NCI-H2196 treated with DMSO at 0.1 percent for 48 hours (cell line): Measurements from ENCODE around the gene ZNF142.

Source experiments
- DNase-seq: peaks from one replicate; lab custom pipeline; 2025; ENCODE audit not compliant: unreplicated experiment; lab: John Stamatoyannopoulos, UW

ZNF142 gene

GRCh38 chr2:218659258-218659987 is at the start of gene ZNF142, which contains the start of gene BCS1L:
ZNF142 (minus strand) TSS chr2:218659623; CDS start chr2:218656429, 3,194 bp downstream.
BCS1L (plus strand) TSS chr2:218659683; CDS start chr2:218660988, 1,305 bp downstream.
- DNase-seq, result peak; percentile 86

GRCh38 chr2:218708086-218708485 is 48.7 kb upstream of the ZNF142 start:
- no peak for DNase-seq

GRCh38 chr2:218703341-218703740 is 43.9 kb upstream of the ZNF142 start:
- DNase-seq, result no peak

GRCh38 chr2:218701806-218702205 is 42.4 kb upstream of the ZNF142 start:
- no peak for DNase-seq

GRCh38 chr2:218698885-218699284 is 39.5 kb upstream of the ZNF142 start:
- DNase-seq, result no peak

- no peak for DNase-seq
Observed at GRCh38 chr2:218694405-218695145, 35.2 kb upstream of the ZNF142 start.

GRCh38 chr2:218691234-218691633 is 31.8 kb upstream of the ZNF142 start:
- DNase-seq, result no peak

- peak; percentile 58 for DNase-seq
Observed at GRCh38 chr2:218687400-218688060, 28.1 kb upstream of the ZNF142 start.

GRCh38 chr2:218680061-218680460 is 20.6 kb upstream of the ZNF142 start:
- DNase-seq, result no peak

- no peak for DNase-seq
Observed at GRCh38 chr2:218679119-218679518, 19.7 kb upstream of the ZNF142 start.

- peak; percentile 86 for DNase-seq
Observed at GRCh38 chr2:218671654-218672566, 12.5 kb upstream of the ZNF142 start, which contains the start of the genes RNF25 and STK36. RNF25 (minus strand) TSS chr2:218672002; CDS start chr2:218671970, 32 bp downstream. STK36 (plus strand) TSS chr2:218672086; CDS start chr2:218672830, 744 bp downstream.

GRCh38 chr2:218671097-218671653 is 11.8 kb upstream of the ZNF142 start:
- DNase-seq, result no peak

- DNase-seq, result no peak
Observed at GRCh38 chr2:218664653-218665052, 5.2 kb upstream of the ZNF142 start.

- no peak for DNase-seq
Observed at GRCh38 chr2:218663901-218664300, 4.5 kb upstream of the ZNF142 start.

GRCh38 chr2:218662827-218663226 is 3.4 kb upstream of the ZNF142 start:
- no peak for DNase-seq

GRCh38 chr2:218662377-218662776 is 3.0 kb upstream of the ZNF142 start:
- no peak for DNase-seq

GRCh38 chr2:218659988-218660358 is 550 bp upstream of the ZNF142 start:
- no peak for DNase-seq

GRCh38 chr2:218658671-218659257 is 659 bp downstream of the ZNF142 start:
- DNase-seq, result no peak

- no peak for DNase-seq
Observed at GRCh38 chr2:218655751-218656150, 3.7 kb downstream of the ZNF142 start.

- DNase-seq, result no peak
Observed at GRCh38 chr2:218648787-218649100, 10.7 kb downstream of the ZNF142 start.
